Mesothelial cell of epicardium (in vitro differentiated cells): ENCODE data around the gene SH3GL3. TPM values are rescaled to one million over a fixed set of nuclear protein-coding genes. Genes with fewer than 3 reads are reported as not detected.

Experiments
- DNase-seq, 2 experiments: peaks; one replicate each; pipeline ENCODE4 v3.0.0; 2021; ENCODE audit warnings: low spot score in 2 of 2; ENCODE audit not compliant: unreplicated experiment in 2 of 2
- H3K27ac Mint-ChIP-seq: 2 replicates; pipeline ENCODE4 v1.8.0; 2021; ENCODE audit warnings: mixed read lengths
- H3K27me3 Mint-ChIP-seq: 2 replicates; pipeline ENCODE4 v1.8.0; 2021; ENCODE audit warnings: low read depth, mixed read lengths
- H3K36me3 Mint-ChIP-seq: 2 replicates; pipeline ENCODE4 v1.8.0; 2021; ENCODE audit warnings: mixed read lengths
- H3K4me1 Mint-ChIP-seq: 2 replicates; pipeline ENCODE4 v1.8.0; 2021; ENCODE audit warnings: mixed read lengths
- H3K4me3 Mint-ChIP-seq: 2 replicates; pipeline ENCODE4 v1.8.0; 2021; ENCODE audit warnings: mild to moderate bottlenecking, moderate library complexity, mixed read lengths
- H3K9me3 Mint-ChIP-seq: 2 replicates; pipeline ENCODE4 v1.8.0; 2021; ENCODE audit warnings: mixed read lengths
- CTCF ChIP-seq: fragments of 200-600 bp; sonication (generic); IDR thresholded peaks from one replicate; pipeline ENCODE4 v1.5.0; 2021; ENCODE audit warnings: antibody characterized with exemption; ENCODE audit not compliant: unreplicated experiment
- total RNA-seq: library from RNA; stranded (reverse); gene quantifications from 3 replicates; pipeline ENCODE4 v1.2.1, GENCODE V29; 2021

The SH3GL3 gene
- total RNA-seq, 1 donor from 2014 or later = 6.1 TPM

GRCh38 chr15:83446417-83446816 is 724 bp upstream of the SH3GL3 start:
- Mint-ChIP-seq H3K4me3 (peak overlapping the region; percentile 80), H3K36me3 (no peaks in the 10 kb centered on the region), H3K9me3 (no peaks in the 10 kb centered on the region), H3K27me3 (peaks cover 14% of the 10 kb centered on the region), H3K4me1 (peaks cover 22% of the 10 kb centered on the region), H3K27ac (no peak overlapping the region)
- no peak for DNase-seq
- TF ChIP-seq CTCF = no peak

DNA sequence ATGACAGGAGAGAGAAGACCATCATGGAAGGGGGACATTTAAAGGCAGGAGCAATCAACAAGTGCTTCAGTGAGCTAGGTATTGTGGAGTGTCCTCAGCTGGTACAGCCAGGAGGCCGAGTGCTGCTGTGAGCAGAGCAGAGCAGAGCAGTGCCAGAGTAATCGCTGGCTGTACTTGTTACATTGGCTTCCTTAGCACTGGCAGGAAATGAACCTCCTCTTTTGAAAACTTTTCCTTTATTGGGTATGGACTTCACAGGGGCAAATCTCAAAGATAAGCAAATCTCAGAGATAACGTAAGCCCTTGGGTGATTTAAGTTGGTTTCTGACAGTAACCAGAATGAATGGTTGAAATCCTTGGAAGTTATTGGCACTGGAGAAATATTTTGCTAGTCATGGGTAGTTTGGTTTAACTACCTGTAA is 2.1 kb downstream of the SH3GL3 start:
- peaks cover 14% of the 10 kb centered on the region for H3K27me3 Mint-ChIP-seq
- no peaks in the 10 kb centered on the region for H3K9me3 Mint-ChIP-seq
- no peak overlapping the region for H3K27ac Mint-ChIP-seq
- no peaks in the 10 kb centered on the region for H3K36me3 Mint-ChIP-seq
- TF ChIP-seq CTCF = no peak
- no peak for DNase-seq
- H3K4me1 Mint-ChIP-seq = peaks cover 22% of the 10 kb centered on the region
- peak overlapping the region; percentile 27 for H3K4me3 Mint-ChIP-seq

GRCh38 chr15:83449937-83450506 is 2.9 kb downstream of the SH3GL3 start:
- Mint-ChIP-seq H3K36me3 (no peaks in the 10 kb centered on the region), H3K27ac (no peak overlapping the region), H3K27me3 (peaks cover 13% of the 10 kb centered on the region), H3K9me3 (no peaks in the 10 kb centered on the region), H3K4me3 (no peak overlapping the region), H3K4me1 (peaks cover 22% of the 10 kb centered on the region)
- no peak for DNase-seq
- no peak for TF ChIP-seq CTCF

GRCh38 chr15:83457149-83457548 is 10.0 kb downstream of the SH3GL3 start:
- no peak for DNase-seq
- Mint-ChIP-seq H3K36me3 (no peaks in the 10 kb centered on the region), H3K9me3 (peaks cover 1% of the 10 kb centered on the region), H3K4me1 (peaks cover 4% of the 10 kb centered on the region), H3K4me3 (no peak overlapping the region), H3K27ac (no peak overlapping the region), H3K27me3 (no peaks in the 10 kb centered on the region)
- TF ChIP-seq CTCF = no peak

GRCh38 chr15:83458381-83458780 is 11.2 kb downstream of the SH3GL3 start:
- H3K27me3 Mint-ChIP-seq = no peaks in the 10 kb centered on the region
- H3K4me3 Mint-ChIP-seq = no peak overlapping the region
- no peak for DNase-seq
- H3K27ac Mint-ChIP-seq = no peak overlapping the region
- H3K4me1 Mint-ChIP-seq = peaks cover 4% of the 10 kb centered on the region
- no peak for TF ChIP-seq CTCF
- peaks cover 5% of the 10 kb centered on the region for H3K9me3 Mint-ChIP-seq
- no peaks in the 10 kb centered on the region for H3K36me3 Mint-ChIP-seq

DNA sequence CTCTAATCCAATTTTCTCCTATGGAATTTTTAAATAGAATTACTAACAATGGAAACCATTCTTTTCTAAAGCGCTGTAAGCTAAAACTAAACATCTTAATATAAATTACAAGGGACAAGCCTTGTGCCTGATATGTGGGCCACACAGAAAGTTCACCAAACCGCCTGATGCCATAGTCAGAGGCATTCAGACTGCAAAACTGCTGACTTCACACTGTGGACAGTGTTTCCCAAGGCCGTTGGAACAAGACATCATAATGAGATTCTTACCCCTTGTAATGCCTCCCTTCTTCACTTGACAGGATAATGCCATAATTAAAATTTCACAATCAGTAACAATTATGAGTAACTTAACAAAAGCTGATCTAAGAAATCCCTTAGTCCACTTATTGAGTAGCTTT is 14.9 kb downstream of the SH3GL3 start:
- H3K9me3 Mint-ChIP-seq = peaks cover 5% of the 10 kb centered on the region
- no peak for TF ChIP-seq CTCF
- no peaks in the 10 kb centered on the region for H3K27me3 Mint-ChIP-seq
- DNase-seq = no peak
- H3K4me1 Mint-ChIP-seq = peaks cover 3% of the 10 kb centered on the region
- H3K4me3 Mint-ChIP-seq = no peak overlapping the region
- no peak overlapping the region for H3K27ac Mint-ChIP-seq
- H3K36me3 Mint-ChIP-seq = no peaks in the 10 kb centered on the region
